DND-41 (cell line): ENCODE results near the gene PCDHA4.

Experiments
- EZH2 ChIP-seq: IDR thresholded peaks from 3 replicates; pipeline ENCODE4 v1.6.1; 2012; ENCODE audit warnings: borderline replicate concordance, low read depth, mild to moderate bottlenecking, moderate library complexity, low read length, inconsistent platforms; ENCODE audit not compliant: severe bottlenecking
- TF ChIP-seq, protein P1 (sequence below): IDR thresholded peaks from 2 replicates; pipeline ENCODE4 v1.5.1; 2012; ENCODE audit warnings: borderline replicate concordance, low read length, moderate library complexity, mild to moderate bottlenecking; ENCODE audit not compliant: poor library complexity, severe bottlenecking; ENCODE audit errors: extremely low read depth

DNA sequence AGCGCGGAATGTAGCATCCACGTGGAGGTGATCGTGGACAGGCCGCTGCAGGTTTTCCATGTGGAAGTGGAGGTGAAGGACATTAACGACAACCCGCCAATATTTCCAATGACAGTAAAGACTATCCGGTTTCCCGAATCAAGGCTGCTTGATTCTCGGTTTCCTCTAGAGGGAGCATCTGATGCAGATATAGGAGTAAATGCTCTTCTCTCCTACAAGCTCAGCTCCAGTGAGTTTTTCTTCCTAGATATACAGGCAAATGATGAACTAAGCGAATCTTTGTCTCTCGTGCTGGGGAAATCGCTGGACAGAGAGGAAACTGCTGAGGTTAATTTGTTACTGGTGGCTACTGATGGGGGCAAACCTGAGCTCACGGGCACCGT lies 11.6 kb upstream of the PCDHA4 start:
- TF ChIP-seq, protein P1, sequence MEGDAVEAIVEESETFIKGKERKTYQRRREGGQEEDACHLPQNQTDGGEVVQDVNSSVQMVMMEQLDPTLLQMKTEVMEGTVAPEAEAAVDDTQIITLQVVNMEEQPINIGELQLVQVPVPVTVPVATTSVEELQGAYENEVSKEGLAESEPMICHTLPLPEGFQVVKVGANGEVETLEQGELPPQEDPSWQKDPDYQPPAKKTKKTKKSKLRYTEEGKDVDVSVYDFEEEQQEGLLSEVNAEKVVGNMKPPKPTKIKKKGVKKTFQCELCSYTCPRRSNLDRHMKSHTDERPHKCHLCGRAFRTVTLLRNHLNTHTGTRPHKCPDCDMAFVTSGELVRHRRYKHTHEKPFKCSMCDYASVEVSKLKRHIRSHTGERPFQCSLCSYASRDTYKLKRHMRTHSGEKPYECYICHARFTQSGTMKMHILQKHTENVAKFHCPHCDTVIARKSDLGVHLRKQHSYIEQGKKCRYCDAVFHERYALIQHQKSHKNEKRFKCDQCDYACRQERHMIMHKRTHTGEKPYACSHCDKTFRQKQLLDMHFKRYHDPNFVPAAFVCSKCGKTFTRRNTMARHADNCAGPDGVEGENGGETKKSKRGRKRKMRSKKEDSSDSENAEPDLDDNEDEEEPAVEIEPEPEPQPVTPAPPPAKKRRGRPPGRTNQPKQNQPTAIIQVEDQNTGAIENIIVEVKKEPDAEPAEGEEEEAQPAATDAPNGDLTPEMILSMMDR: peak; percentile 37
- no peak for TF ChIP-seq EZH2
